HG03439 (cell line): Measurements from ENCODE around the gene HSD17B14.
"Not testable (repeated sequence)": the region's sequence is repeated elsewhere in the genome, so short reads cannot be mapped to it uniquely, and the experiment has no call there.

ENCODE experiments used
- ATAC-seq: cut with Tn5 transposase; IDR thresholded peaks from one replicate; pipeline ENCODE4 v1.9.1; 2021; ENCODE audit warnings: mild to moderate bottlenecking, moderate library complexity; ENCODE audit not compliant: unreplicated experiment

Gene HSD17B14

GRCh38 chr19:48799358-48800300, 36.7 kb downstream of the HSD17B14 start:
- ATAC-seq = no peak

- ATAC-seq = no peak
Observed at GRCh38 chr19:48798937-48799336, 37.4 kb downstream of the HSD17B14 start.

GRCh38 chr19:48797103-48797502, 39.2 kb downstream of the HSD17B14 start:
- no peak for ATAC-seq

GRCh38 chr19:48796298-48797083, 39.8 kb downstream of the HSD17B14 start:
- ATAC-seq = no peak

DNA sequence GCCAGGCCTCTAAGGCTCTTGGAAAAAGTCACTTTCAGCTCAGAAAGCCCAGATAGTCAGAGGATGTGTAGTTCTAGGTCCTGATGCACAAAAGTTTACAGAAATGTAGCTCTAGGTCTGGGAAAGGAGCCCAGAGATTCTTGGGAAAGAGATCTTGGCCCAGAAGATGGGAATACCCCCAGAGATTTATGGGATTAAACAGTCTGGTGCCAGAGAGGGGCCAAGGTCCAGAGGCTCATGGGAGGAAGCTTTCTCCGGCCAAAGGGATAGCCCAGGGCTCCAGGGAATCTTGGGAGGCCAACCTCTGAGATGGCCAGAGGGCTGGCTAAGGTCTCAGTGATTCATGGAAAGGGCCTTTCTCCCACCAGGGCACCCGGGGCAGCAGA, 40.6 kb downstream of the HSD17B14 start:
- no peak for ATAC-seq

DNA sequence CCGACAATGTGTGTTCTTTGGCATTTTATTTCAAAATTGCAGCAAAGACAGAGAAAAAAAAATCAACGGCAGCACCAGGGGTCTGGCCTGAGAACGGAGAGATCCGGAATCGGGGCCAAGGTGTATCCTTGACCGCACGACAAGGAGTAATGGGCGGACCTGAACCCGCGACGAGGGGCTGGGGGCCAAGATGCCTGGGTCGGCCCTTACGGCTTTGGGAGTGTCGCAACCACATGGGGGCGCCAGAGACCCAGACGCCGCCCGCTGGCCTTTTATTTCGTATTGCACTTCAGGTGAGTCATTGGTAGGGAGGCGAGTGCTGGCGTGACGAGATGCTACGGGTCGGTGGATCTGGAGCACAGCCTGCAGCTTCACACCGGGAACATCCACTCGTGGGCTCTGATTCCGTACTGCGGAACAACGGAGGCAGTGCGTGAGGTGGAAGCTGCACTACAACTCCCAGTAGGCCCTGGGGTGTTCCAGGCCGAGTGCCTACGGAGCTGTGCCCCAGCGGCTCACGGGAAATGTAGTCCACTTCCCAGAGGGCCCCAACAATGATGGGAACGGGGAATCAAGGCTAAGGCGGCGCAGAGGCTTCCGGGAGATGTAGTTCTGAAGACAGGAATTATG, 41.1 kb downstream of the HSD17B14 start:
- peak; percentile 59 for ATAC-seq

DNA sequence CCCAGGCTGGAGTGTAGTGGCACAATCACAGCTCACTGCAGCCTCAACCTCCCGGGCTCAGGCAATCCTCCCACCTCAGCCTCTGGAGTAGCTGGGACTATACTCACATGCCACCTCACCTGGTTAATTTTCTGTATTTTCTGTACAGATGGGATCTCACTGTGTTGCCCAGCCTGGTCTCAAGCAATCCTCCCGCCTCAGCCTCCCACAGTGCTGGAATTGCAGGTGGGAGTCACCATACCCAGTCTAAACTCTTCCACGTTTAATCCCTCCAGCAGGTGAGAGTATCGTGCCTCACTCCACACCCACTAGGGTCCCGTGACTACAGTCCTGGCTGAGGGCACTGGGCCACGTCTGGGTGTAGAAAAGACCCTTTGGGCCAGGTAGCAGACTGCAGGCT, 42.0 kb downstream of the HSD17B14 start:
- no peak for ATAC-seq

DNA sequence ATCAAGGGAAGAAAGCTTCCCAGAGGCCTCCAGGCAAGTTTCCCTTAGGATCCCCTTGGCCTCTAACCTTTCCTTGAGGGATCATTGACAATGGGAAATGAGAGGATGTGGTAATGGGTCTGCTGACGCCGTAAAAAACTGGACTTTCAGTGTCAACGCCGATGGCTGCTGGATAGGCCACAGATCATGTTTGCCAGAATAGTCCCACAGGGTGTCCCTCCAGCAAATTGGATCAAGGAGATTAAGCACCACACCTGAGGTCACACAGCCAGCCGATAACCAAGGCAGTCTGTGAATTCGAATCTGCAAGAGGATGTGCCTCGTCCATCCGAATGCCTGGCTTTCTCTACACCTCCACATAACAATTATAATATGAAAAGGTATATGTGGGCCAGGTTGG, 43.0 kb downstream of the HSD17B14 start:
- no peak for ATAC-seq

DNA sequence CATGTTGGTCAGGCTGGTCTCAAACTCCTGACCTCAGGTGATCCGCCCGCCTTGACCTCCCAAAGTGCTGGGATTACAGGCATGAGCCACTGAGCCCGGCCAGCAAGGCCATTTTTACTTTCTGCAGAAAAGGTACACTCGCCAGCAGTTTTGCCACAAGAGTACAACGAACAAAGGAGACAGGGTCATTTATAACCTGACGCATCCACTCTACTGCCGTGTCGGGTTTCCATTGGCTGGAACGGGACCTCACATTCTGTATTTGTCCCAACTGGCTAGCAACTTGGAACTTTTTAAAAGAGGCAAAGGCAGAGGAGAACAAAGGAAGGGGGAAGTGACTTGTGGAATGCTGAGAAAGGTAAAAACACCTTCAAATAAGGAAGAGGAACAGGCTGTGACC, 49.0 kb downstream of the HSD17B14 start:
- not testable (repeated sequence) for ATAC-seq

- ATAC-seq = not testable (repeated sequence)
Observed at GRCh38 chr19:48786422-48786821, 49.9 kb downstream of the HSD17B14 start.

DNA sequence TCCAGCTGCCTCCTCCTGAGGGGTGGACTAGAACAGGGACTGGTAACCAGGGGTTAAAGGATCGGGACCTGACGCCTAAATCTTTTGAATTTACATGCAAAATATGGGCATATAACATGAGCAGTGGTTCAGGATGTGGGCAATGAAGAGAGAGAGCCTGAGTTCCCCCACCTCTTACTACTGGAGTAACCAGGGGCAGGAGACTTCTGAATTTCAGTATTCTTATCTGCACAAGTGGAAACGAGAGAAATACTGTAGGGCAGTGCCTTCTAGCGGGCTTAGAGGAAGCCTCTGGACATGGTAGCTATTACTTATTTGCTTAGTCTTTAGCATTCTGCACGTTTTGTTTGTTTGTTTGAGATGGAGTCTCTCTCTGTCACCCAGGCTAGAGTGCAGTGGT, 51.8 kb downstream of the HSD17B14 start:
- no peak for ATAC-seq

GRCh38 chr19:48780631-48781391, 55.5 kb downstream of the HSD17B14 start:
- no peak for ATAC-seq

DNA sequence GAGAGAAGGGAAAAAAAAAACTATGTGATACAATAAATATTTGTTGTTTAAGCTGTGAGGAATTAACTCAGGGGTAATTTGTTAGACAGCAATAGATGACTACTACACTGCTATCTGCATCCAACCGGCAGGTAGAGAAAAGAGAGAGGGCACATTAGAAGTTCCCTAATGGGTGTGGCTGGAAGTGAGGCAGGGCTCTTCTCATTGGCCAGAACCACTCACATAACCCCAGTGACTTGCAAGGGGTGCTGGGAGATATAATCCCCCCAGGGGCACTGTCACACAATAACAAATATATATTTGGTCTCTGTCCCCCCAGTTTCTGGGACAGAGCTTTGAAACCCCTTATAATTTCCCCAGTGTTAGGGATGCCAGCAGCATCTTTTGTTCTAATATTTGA, 56.7 kb downstream of the HSD17B14 start:
- no peak for ATAC-seq

DNA sequence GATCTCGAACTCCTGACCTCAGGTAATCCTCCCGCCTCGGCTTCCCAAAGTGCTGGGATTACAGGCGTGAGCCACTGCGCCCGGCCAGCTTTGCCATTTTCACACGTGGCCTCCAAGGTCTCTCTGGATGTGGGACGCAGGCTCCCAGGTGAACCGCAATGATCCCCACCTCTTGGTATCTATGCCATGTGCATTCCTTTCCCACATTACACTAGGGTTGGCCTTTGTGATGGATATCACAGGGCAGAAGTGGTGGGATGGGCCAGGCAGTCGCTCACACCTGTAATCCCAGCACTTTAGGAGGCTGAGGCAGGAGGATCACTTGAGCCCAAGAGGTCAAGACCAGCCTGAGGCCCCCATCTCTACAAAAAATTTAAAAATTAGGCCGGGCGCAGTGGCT, 58.6 kb downstream of the HSD17B14 start:
- ATAC-seq = no peak

DNA sequence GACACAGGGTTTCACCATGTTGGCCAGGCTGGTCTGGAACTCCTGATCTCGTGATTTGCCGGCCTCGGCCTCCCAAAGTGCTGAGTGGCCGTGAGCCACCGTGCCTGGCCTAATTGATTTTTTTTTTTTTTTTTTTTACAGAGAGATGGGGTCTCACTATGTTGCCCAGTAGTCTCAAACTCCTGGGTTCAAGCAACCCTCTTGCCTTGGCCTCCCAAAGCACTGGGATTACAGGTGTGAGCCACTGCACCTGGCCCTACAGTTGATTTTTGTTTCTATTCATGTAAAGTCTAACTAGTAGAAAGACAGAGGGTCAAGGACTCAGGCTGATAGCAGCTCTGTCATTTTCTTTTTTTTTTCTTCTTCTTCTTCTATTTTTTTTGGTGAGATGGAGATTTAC, 59.2 kb downstream of the HSD17B14 start:
- ATAC-seq = no peak

DNA sequence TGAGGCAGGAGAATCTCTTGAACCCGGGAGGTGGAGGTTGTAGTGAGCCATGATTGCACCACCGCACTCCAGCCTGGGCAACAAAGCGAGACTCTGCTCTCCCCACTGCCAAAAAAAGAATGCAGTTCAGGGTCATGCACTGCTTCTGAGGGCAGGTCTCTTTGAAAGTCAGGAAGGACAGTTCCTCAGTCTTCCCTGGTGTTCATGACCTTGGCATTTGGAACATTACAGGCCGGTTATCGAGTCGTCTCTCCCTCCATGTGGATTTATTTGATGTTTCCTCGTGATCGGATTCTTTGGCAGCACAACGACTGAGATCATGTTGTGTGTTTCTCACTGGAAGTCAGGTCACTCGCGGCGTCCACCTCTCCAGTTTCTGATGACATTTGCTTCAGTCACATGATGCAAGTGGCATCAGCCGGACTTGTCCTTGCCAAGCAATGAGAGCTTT, 63.8 kb downstream of the HSD17B14 start:
- ATAC-seq = no peak

GRCh38 chr19:48770734-48771472, 65.4 kb downstream of the HSD17B14 start:
- no peak for ATAC-seq

DNA sequence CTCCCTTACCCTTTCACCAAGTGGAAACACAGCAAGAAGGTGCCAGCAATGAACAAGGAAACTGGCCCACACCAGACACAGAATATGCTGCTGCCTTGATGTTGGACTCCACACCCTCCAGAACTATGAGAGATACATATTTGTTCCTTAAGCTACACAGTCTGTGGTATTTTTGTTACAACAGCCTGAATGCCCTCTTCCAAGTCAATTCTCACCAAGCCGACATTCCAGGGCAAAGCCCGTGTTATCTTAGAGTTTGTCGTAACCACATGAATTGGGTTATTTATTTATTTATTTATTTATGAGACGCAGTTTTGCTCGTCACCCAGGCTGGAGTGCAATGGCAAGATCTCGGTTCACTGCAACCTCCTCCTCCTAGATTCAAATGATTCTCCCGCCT, 66.0 kb downstream of the HSD17B14 start:
- no peak for ATAC-seq

DNA sequence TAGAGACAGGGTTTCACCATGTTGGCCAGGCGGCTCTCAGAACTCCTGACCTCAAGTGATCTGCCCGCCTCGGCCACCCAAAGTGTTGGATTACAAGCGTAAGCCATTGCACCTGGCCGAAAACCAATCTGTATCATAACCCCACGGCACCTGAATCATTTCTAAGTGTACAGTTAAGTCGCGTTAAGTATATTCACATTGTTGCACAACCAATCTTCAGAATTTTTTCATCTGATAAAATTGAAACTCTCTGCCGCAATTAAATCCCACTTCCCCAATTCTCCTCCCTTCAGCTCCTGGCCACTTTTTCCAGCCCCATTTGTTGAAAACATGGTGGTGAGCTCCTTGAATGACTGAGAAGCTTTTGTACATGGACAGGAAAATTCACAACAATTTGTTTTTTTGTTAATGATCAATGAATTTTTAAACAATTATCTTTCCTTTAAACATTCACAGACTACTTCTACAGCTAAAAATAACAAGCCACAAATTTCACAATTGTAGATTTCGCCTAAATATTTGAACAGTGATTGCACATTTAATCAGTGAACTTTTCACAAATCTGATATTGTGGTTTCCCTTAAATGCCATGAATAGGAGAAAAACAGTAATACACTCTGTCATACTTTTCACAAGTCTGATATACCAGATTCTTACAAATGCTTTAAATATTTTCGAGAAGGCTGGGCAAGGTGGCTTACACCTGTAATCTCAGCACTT, 67.1 kb downstream of the HSD17B14 start:
- no peak for ATAC-seq
